H9 (cell line): Measurements from ENCODE around the gene A2ML1. TPM values are rescaled to one million over a fixed set of nuclear protein-coding genes. Genes with fewer than 3 reads are reported as not detected.

Experiments used
- DNase-seq: peaks from one replicate; pipeline ENCODE4 v3.0.0-alpha.2; 2017
- H2AFZ ChIP-seq: one replicate; pipeline ENCODE4 v1.6.1; 2013; ENCODE audit warnings: mild to moderate bottlenecking, low read length, control low read depth, moderate library complexity
- H2AK5ac ChIP-seq: 2 replicates; pipeline ENCODE4 v1.6.1; 2013; ENCODE audit warnings: low read length, control low read depth, mixed read lengths; ENCODE audit not compliant: insufficient read length
- H2BK120ac ChIP-seq: one replicate; pipeline ENCODE4 v1.6.1; 2013; ENCODE audit warnings: low read depth, mild to moderate bottlenecking, low read length, control low read depth, inconsistent platforms; ENCODE audit not compliant: poor library complexity, severe bottlenecking
- H2BK12ac ChIP-seq: 2 replicates; pipeline ENCODE4 v1.6.1; 2013; ENCODE audit warnings: low read length, control low read depth, mixed read lengths, low read depth; ENCODE audit not compliant: insufficient read length
- H2BK15ac ChIP-seq: 2 replicates; pipeline ENCODE4 v1.6.1; 2013; ENCODE audit warnings: low read depth, low read length, control low read depth
- H2BK20ac ChIP-seq: one replicate; pipeline ENCODE4 v1.6.1; 2013; ENCODE audit warnings: low read depth, mild to moderate bottlenecking, low read length, control low read depth, inconsistent platforms; ENCODE audit not compliant: poor library complexity, severe bottlenecking
- H2BK5ac ChIP-seq: 2 replicates; pipeline ENCODE4 v1.6.1; 2013; ENCODE audit warnings: low read length, control low read depth, mixed read lengths; ENCODE audit not compliant: insufficient read length
- H3K14ac ChIP-seq: 2 replicates; pipeline ENCODE4 v1.6.1; 2013; ENCODE audit warnings: low read length, control low read depth; ENCODE audit not compliant: insufficient read depth
- H3K18ac ChIP-seq: 2 replicates; pipeline ENCODE4 v1.6.1; 2013; ENCODE audit warnings: low read depth, mild to moderate bottlenecking, mixed read lengths, low read length, control low read depth; ENCODE audit not compliant: insufficient read length
- H3K23ac ChIP-seq: 2 replicates; pipeline ENCODE4 v1.6.1; 2013; ENCODE audit warnings: low read length, control low read depth, mixed read lengths, low read depth; ENCODE audit not compliant: insufficient read length
- H3K23me2 ChIP-seq: 2 replicates; pipeline ENCODE4 v1.6.1; 2013; ENCODE audit warnings: low read depth, mild to moderate bottlenecking, mixed read lengths, low read length, control low read depth; ENCODE audit not compliant: insufficient read length, poor library complexity, severe bottlenecking
- H3K27ac ChIP-seq: 2 replicates; pipeline ENCODE4 v1.5.1; 2013; ENCODE audit warnings: low read length, control low read depth, mixed read lengths, low read depth; ENCODE audit not compliant: insufficient read length
- H3K27me3 ChIP-seq: 2 replicates; pipeline ENCODE4 v1.6.1; 2013; ENCODE audit warnings: low read length, control low read depth, inconsistent platforms; ENCODE audit not compliant: insufficient read depth
- H3K4ac ChIP-seq: 2 replicates; pipeline ENCODE4 v1.6.1; 2013; ENCODE audit warnings: low read depth, mild to moderate bottlenecking, control low read depth, inconsistent platforms, low read length, moderate library complexity
- H3K4me1 ChIP-seq: 2 replicates; pipeline ENCODE4 v1.6.1; 2013; ENCODE audit warnings: low read length, control low read depth, inconsistent platforms; ENCODE audit not compliant: insufficient read depth
- H3K4me2 ChIP-seq: 2 replicates; pipeline ENCODE4 v1.6.1; 2013; ENCODE audit warnings: low read length, control low read depth, mixed read lengths; ENCODE audit not compliant: insufficient read length, insufficient read depth
- H3K56ac ChIP-seq: 2 replicates; pipeline ENCODE4 v1.6.1; 2013; ENCODE audit warnings: low read depth, mild to moderate bottlenecking, mixed read lengths, low read length, control low read depth; ENCODE audit not compliant: insufficient read length
- H3K79me1 ChIP-seq: 2 replicates; pipeline ENCODE4 v1.6.1; 2013; ENCODE audit warnings: low read depth, mild to moderate bottlenecking, moderate library complexity, low read length, control low read depth, inconsistent platforms; ENCODE audit not compliant: insufficient read depth, poor library complexity, severe bottlenecking
- H3K79me2 ChIP-seq: 2 replicates; pipeline ENCODE4 v1.6.1; 2013; ENCODE audit warnings: low read length, control low read depth, inconsistent platforms; ENCODE audit not compliant: insufficient read depth
- H3K9ac ChIP-seq: 2 replicates; pipeline ENCODE4 v1.6.1; 2013; ENCODE audit warnings: low read length, control low read depth, mixed read lengths; ENCODE audit not compliant: insufficient read length; ENCODE audit errors: extremely low read depth
- H3K9me3 ChIP-seq: one replicate; pipeline ENCODE4 v1.6.1; 2013; ENCODE audit warnings: low read depth, low read length, inconsistent platforms; ENCODE audit not compliant: control insufficient read depth
- H3T11ph ChIP-seq: one replicate; pipeline ENCODE4 v1.6.1; 2013; ENCODE audit warnings: mild to moderate bottlenecking, low read length, control low read depth, inconsistent platforms
- H4K20me1 ChIP-seq: one replicate; pipeline ENCODE4 v1.6.1; 2013; ENCODE audit not compliant: control insufficient read depth, insufficient read length, insufficient read depth
- H4K5ac ChIP-seq: 2 replicates; pipeline ENCODE4 v1.6.1; 2013; ENCODE audit warnings: low read depth, mild to moderate bottlenecking, mixed read lengths, low read length, control low read depth; ENCODE audit not compliant: insufficient read length
- H4K8ac ChIP-seq: replicated peaks from 2 replicates; pipeline ENCODE4 v1.6.1; 2013; ENCODE audit warnings: low read length, control low read depth, mixed read lengths, low read depth; ENCODE audit not compliant: insufficient read length
- H4K91ac ChIP-seq: 2 replicates; pipeline ENCODE4 v1.6.1; 2013; ENCODE audit warnings: low read depth, mild to moderate bottlenecking, moderate library complexity, mixed read lengths, low read length, control low read depth; ENCODE audit not compliant: insufficient read length
- H3K27ac Mint-ChIP-seq, 3 experiments: 2 replicates in 2 of 3; 3 replicates in 1 of 3; pipeline ENCODE4 v1.8.0; 2020 to 2021; ENCODE audit warnings: mixed read lengths in 3 of 3, mild to moderate bottlenecking in 1 of 3, moderate library complexity in 1 of 3
- H3K27me3 Mint-ChIP-seq: 2 replicates; pipeline ENCODE4 v1.8.0; 2021; ENCODE audit warnings: low read depth, mild to moderate bottlenecking, moderate library complexity, mixed read lengths
- H3K36me3 Mint-ChIP-seq, 3 experiments: 2 replicates in 2 of 3; 3 replicates in 1 of 3; pipeline ENCODE4 v1.8.0; 2020 to 2021; ENCODE audit warnings: low read depth in 3 of 3, mixed read lengths in 3 of 3; ENCODE audit not compliant: insufficient read depth in 1 of 3
- H3K4me1 Mint-ChIP-seq, 2 experiments: 2 replicates each; pipeline ENCODE4 v1.8.0; 2020; ENCODE audit warnings: mixed read lengths in 2 of 2
- H3K4me3 Mint-ChIP-seq, 2 experiments: 2 replicates in 1 of 2; 3 replicates in 1 of 2; pipeline ENCODE4 v1.8.0; 2020 to 2021; ENCODE audit warnings: mild to moderate bottlenecking in 2 of 2, mixed read lengths in 2 of 2, moderate library complexity in 1 of 2
- H3K9me3 Mint-ChIP-seq, 2 experiments: 2 replicates in 1 of 2; 3 replicates in 1 of 2; pipeline ENCODE4 v1.8.0; 2020; ENCODE audit warnings: mild to moderate bottlenecking in 2 of 2, mixed read lengths in 2 of 2, moderate library complexity in 1 of 2
- CTCF ChIP-seq: fragments of 200-600 bp; sonication (generic); conservative IDR thresholded peaks from 3 replicates; pipeline ENCODE4 v1.8.0; 2021; ENCODE audit warnings: antibody characterized with exemption, mild to moderate bottlenecking
- WGBS: extraction: QIAGEN DNeasy Blood & Tissue Kit; methylation state at CpG from one replicate; pipeline ENCODE4 v1.1.7; 2013; ENCODE audit warnings: missing lambda C conversion rate, low lambda C conversion rate, mixed read lengths; ENCODE audit not compliant: insufficient read length; ENCODE audit errors: extremely low coverage; 5-methylcytosine and 5-hydroxymethylcytosine counted together
- total RNA-seq: library from RNA; stranded (reverse); gene quantifications from 2 replicates; pipeline ENCODE4 v1.2.1, GENCODE V29; 2021

The A2ML1 gene
- total RNA-seq, 1 experiment from 2014 or later = 2.8 TPM

- no peak overlapping the region for H3K14ac ChIP-seq
- no peak overlapping the region for H3K23ac ChIP-seq
- no peak overlapping the region for H3K4me3 Mint-ChIP-seq
- H3K9me3 ChIP-seq = no peaks in the 10 kb centered on the region
- no peaks in the 10 kb centered on the region for H3K23me2 ChIP-seq
- no peak overlapping the region for H3K56ac ChIP-seq
- H2BK20ac ChIP-seq = no peak overlapping the region
- H3T11ph ChIP-seq = no peak overlapping the region
- H2BK120ac ChIP-seq = no peak overlapping the region
- no peak overlapping the region for H4K91ac ChIP-seq
- peaks cover 12 to 14% of the 10 kb centered on the region in 2 experiments for H3K4me1 Mint-ChIP-seq
- H3K4ac ChIP-seq = no peak overlapping the region
- peaks cover 6 to 13% of the 10 kb centered on the region in 2 experiments; a peak in 4 of 5 replicates for H3K9me3 Mint-ChIP-seq
- H3K18ac ChIP-seq = no peak overlapping the region
- no CpG with 5 or more reads among the region's 3 CpGs for WGBS
- H3K79me2 ChIP-seq = no peaks in the 10 kb centered on the region
- no peaks in the 10 kb centered on the region for H3K27me3 ChIP-seq
- H2AFZ ChIP-seq = no peak overlapping the region
- H2BK15ac ChIP-seq = no peak overlapping the region
- H3K27ac ChIP-seq = no peak overlapping the region
- TF ChIP-seq CTCF = no peak
- no peak overlapping the region for H3K9ac ChIP-seq
- H4K5ac ChIP-seq = no peak overlapping the region
- no peak overlapping the region for H2BK5ac ChIP-seq
- H3K4me1 ChIP-seq = peaks cover 3% of the 10 kb centered on the region; the same call in 1 of the 2 replicates
- H3K36me3 Mint-ChIP-seq = peaks cover 5 to 17% (median 11%) of the 10 kb centered on the region in 3 experiments
- no peak overlapping the region for H3K4me2 ChIP-seq
- no peak overlapping the region for H4K8ac ChIP-seq
- H2BK12ac ChIP-seq = no peak overlapping the region
- H2AK5ac ChIP-seq = no peak overlapping the region
- H3K79me1 ChIP-seq = no peaks in the 10 kb centered on the region
- peak overlapping the region in 1 of 3 experiments; percentile 22; a peak in 1 of 7 replicates for H3K27ac Mint-ChIP-seq
- H4K20me1 ChIP-seq = no peaks in the 10 kb centered on the region
- H3K27me3 Mint-ChIP-seq = no peaks in the 10 kb centered on the region; the same call in 1 of the 2 replicates
- no peak for DNase-seq
These were observed 69.6 kb downstream of the A2ML1 start for GRCh38 chr12:8891976-8892375.
